Transverse colon (tissue), 4 donors: ENCODE measurements around the gene RASSF3.

Experiments
- CTCF ChIP-seq, 5 experiments: fragments of 200-600 bp in 3 of 5; fragments of 450-650 bp in 2 of 5; sonication (generic) in 3 of 5; IDR thresholded peaks; 1 replicate in 2 of 5; 2 replicates in 3 of 5; pipeline ENCODE4 v1.5.1; 2016 to 2017; ENCODE audit warnings: antibody characterized with exemption in 5 of 5, inconsistent platforms in 3 of 5, mild to moderate bottlenecking in 2 of 5, moderate library complexity in 1 of 5
- POLR2AphosphoS5 ChIP-seq, 3 donors: sonication (generic); formaldehyde crosslinking; IDR thresholded peaks; one replicate each; pipeline ENCODE4 v1.6.1; 2016; ENCODE audit warnings: antibody characterized with exemption in 3 of 3

DNA sequence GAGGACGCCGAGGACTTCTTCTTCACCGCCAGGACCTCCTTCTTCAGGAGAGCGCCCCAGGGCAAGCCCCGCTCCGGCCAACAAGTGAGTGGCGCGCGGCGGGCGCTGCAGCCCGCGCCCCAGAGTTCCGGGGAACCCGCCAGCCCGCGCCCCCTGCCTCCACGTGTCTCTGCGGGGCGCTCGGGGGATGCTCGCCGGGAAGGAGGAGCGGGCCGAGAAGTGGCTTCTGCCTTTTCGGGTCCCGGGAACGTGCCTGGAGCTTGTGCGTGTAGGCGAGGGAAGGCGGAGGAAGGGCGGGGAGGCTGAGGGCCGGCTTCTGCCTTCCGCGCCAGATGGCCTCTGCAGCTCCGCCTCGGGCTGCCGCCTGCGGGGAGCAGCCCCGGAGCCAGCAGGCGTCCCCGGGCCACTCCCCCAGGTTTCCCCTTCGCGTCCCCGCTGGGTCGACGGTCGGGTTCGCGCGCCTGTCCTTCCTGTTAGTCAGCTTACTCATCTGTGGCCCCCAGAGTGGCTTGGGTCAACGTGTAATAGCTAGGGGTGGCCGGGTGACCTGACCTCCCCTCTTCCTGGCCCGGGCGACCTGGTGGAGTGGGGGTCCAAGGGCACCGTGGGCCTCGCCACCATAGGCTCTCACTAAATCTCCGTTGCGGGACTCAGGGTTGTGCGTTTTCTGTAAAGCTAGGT is 505 bp downstream of the RASSF3 start:
- TF ChIP-seq POLR2AphosphoS5 (IDR thresholded peaks at IDR 0.05) (peak; percentile 2 to 80 (median 59)), CTCF (IDR thresholded peaks at IDR 0.05) (no peak)
